ENCODE measurements around the gene PKP3.
"Not testable (repeated sequence)": the region's sequence is repeated elsewhere in the genome, so short reads cannot be mapped to it uniquely, and the experiment has no call there.

PKP3 gene

DNA sequence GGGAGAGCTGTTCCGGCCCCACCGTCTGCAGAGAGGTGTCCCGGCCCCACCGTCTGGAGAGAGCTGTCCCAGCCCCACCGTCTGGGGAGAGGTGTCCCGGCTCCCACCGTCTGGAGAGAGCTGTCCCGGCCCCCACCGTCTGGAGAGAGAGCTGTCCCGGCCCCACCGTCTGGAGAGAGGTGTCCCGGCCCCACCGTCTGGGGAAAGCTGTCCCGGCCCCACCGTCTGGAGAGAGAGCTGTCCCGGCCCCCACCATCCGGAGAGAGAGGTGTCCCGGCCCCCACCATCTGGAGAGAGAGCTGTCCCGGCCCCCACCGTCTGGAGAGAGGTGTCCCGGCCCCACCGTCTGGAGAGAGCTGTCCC lies 30.6 kb upstream of the PKP3 start:
- FAIRE-seq: not testable (repeated sequence)

DNA sequence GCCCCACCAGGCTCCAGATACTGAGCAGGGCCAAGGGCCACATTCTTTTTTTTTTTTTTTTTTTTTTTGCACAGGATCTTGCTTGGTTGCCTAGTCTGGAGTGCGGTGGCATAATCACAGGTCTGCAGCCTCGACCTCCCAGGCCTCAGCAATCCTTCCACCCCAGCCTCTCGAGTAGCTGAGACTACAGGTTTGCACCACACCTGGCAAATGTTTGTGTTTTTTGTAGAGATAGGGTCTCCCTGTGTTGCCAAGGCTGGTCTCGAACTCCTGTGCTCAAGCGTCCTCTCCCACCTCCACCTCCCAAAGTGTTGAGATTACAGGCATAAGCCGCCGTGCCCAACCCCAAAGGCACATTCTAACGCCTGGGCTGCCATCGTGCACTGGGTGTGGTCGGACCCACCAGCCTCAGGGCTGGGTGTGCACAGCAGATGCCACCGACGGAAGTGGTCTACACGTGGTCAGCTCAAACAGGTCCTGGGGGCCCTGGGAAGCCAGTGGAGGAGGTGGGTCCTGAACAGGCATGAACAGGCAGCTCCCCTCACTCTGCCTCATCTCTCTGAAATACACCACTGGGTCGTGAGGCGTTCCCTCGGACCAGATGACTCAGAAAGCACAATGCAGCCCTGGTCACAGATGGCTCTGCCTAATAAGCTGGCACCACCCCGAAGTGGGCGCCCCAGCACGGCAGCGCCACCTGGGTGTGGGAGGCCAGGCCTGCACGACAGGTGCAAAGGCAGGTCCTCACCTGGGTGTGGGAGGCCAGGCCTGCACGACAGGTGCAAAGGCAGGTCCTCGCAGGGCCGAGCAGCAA lies 29.9 kb upstream of the PKP3 start:
- FAIRE-seq: no peak

DNA sequence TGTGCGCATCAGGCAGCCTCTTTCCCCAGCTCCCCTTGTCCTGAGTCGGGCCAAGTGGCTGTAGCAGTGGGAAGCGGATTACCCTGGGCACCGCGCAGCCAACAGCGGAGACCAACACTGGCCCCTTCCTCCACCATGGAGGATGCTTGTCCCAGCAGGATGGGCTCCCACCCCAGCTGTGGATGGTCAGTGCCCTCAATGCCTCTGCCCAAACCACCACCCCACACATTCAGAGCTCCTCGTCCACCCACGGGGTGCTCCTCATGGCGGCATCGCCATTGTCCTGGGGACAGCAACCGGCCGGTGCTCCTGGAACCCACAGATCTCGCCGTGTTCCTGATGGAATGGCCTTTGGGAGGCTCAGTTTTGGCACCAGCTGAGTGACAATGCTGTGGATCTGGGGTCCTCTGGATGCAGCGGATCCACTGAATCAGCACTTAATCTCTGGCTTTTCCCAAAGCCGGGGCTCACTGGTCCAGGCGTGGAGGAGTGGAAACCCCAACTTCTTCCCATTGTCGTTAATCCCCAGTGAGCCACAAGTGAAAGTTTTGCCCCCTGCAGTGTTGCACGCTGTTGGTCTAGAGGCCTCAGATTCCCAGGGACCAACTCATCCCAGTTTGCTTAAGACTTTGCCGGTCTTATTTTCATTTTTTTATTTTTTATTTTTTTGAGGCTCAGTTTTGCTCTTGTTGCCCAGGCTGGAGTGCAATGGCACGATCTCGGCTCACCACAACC lies 28.9 kb upstream of the PKP3 start:
- no peak for FAIRE-seq

DNA sequence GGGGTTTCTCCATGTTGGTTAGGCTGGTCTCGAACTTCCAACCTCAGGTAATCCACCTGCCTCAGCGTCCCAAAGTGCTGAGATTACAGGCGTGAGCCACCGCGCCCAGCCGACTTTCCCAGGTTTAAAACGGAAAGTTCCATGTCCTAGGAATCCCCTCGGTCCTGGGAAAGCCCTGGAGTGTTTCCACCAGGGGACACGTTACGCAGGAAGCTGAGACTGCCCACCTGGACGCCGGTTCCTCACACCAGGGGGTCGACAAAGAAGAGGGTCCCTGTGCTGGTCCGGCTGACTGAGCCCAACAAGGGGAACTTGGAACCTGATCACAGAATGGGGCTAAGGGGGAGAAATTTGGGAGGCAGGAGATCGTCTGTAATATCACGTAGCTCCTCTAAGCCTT lies 28.2 kb upstream of the PKP3 start:
- FAIRE-seq: no peak

DNA sequence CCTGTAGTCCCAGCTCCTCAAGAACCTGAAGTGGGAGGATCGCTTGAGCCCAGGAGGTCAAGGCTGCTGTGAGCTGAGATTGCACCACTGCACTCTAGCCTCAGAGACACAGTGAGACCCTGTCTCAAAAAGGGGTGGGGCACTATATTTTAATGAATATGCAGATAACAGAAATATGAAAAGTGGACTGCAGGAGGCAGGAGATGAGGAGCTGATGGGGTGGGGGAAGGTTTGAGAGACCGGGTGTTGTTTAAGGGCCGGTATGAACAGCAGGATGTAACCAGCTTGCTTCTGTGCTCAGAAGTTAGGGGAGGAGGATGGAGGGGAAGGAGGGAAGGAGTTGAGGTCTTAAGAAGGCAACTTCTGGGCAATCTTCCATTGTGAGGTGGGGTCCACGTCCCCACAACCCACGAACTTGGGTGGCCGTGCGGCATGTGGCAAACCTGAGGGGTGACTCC lies 26.0 kb upstream of the PKP3 start:
- no peak for FAIRE-seq

DNA sequence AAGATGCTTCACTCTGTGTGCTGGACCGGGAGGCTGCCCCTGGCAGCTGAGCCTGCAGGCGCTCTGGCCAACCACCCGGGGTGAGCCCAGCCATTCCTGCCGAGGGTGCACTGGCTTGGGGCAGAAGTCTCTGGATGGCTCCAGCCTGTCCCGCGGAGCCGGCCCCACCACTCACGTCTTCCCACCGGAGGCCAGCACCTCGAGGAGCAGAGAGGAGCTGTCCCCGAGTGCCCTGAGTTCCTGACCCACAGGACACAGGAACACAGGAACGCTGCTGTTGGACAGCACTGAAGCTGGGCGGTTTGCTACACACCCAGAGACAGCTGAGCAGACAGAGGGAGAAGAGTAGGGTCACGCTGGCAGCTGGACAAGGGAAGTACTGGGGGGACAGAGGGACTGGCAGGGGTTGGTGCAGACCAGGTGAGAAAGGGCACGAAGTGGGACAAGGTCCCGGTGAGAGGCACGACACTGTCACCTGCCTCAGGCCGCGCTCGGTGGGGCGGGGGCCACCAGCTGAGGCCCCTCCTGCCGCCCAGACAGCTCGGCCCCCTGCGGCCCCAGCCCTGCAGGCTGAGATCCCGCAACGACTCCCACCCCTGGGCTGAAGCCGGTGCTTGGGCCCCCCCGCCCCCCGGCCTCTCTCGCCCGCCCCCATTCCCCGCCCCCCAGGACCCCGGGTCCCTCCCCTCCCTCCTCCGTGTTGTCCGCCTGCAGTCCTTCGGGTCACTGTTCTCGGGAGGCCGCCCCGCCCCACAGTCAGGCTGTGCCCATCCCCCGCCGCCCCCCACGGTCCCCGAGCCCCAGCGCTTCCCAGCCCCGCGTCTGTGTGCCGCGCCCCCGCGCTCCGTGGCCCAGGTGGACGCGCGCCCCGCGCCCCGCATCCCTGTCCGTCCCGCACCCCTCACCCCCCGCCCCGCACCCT lies 25.3 kb upstream of the PKP3 start:
- no peak for FAIRE-seq

DNA sequence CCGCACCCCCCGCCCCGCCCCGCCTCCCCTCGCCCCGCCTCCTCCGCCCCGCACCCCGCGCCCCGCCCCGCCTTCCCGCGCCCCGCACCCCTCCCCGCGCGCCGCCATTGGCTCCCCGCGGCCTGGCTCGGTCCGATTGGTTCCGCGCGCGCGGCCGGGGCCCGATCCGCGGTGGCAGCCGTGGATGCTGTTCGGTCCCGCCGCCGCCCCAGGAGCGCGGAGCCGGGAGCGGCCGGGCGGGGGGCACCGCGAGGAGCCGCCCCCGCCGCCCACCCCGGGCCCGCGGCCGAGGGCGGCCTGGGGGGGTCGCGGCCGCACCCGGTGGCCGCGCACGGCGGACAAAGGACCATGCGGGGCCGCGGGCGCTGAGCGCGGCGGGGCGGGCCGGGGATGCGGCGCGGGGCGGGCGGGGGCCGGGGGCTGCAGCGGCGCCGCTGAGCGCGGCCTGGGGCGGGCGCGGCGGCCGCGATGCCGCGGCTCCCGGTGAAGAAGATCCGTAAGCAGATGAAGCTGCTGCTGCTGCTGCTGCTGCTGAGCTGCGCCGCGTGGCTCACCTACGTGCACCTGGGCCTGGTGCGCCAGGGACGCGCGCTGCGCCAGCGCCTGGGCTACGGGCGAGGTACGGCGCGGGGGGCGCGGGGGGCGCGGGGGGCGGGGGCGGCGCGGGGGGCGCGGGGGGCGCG lies 24.5 kb upstream of the PKP3 start, which contains the start of gene B4GALNT4:
Gene B4GALNT4 (plus strand): TSS at position 164 of the 683 bp plus-strand sequence. CDS start 305 bp downstream, at position 469.
- no peak for FAIRE-seq

DNA sequence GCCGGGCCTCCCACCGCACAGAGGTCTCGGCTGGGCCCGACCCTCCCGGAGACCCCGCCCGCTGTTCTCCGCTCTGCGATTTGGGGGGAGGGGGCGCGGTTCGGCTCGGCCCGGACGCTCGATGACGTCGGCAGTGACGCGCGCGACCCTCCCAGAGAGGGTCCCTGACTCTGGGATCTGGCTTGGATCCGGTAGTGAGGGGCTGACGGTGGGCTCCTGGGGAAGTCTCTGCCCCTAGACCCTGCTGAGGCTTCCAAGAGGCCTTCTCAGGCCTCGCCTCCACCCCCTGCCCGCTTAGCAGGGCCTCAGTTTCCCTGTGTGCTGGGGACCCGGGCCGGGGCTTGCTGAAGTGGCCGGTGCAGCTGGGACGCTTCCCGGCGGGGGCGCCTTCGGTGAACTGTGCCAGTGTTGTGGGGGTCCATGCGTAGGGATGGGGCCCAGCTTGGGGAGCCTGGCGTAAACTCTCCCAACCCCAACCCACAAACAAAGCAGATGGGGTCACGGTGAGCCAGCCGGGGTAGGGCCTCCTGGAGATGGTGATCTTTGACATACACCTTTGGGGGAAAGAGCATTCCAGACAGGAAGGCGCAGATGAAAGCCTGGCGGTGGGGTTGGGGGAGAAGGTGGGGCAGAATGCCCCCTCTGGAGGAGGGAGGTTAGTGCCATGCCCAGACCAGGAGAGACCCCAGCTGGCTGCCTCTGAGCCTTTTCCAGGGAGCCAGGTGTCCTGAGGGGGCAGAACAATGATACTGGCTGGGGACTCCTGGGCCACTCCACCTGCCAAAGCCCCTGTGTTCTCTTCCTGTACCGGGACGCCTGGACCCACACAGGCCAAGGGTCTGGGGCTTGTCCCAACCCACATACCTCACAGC lies 23.7 kb upstream of the PKP3 start:
- FAIRE-seq: no peak

DNA sequence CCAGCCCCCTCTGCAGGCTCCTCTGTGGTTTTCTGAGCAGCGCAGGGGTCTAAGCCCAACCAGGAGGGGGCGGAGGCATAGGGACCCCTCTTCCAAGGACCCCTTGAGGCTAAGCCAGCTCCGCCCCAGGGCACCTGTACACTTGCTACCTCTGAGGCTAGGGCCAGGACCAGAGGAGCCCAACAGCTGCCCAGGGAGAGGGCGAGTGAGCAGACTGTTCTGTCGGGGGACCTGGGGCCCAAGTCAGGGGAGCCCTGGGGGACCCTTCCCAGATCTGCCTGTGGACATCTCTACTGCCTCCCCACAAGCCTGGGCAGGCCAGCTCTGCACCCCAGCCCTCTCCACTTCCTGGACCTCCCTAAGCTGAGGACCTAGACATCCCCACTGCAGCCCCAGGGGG lies 23.0 kb upstream of the PKP3 start:
- FAIRE-seq: no peak

DNA sequence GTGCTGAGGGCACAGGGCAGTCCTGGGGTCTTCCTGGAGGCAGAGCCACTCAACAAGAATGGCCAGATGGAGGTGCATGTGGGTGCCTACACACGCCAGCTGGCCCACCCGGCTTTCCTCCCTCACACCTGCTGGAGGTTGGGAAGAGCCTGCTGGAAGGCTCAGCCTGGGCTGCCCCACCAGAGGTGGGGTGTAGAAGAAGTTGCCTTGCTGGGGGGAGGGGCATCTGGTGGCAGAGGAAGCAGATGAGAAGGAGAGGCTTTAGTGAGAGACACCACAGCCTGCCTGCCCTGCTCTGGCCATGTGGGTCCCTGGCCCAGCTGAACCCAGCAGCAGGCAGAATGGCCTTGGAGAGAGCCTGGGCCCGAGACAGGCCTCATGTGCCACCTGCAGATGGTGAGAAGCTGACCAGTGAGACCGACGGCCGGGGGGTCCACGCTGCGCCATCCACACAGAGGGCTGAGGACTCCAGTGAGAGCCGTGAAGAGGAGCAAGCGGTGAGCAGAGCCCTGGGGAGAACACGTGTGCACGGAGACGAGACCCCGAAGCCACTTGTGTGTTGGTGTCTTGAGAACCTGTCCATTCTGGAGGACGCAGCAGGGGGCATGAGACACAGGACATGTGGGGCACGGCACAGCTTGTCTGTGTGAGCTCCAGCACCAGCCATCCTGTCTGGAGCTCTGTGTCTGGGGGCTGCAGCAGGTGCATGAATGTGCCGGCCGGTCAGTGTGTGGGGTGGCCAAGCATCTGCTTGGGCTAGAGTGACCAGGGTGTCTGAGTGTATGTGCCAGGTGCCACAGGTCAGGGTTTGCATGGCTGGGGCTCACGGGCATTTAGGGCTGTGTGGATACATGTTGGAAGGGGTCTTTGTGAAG lies 22.1 kb upstream of the PKP3 start:
- FAIRE-seq: no peak

DNA sequence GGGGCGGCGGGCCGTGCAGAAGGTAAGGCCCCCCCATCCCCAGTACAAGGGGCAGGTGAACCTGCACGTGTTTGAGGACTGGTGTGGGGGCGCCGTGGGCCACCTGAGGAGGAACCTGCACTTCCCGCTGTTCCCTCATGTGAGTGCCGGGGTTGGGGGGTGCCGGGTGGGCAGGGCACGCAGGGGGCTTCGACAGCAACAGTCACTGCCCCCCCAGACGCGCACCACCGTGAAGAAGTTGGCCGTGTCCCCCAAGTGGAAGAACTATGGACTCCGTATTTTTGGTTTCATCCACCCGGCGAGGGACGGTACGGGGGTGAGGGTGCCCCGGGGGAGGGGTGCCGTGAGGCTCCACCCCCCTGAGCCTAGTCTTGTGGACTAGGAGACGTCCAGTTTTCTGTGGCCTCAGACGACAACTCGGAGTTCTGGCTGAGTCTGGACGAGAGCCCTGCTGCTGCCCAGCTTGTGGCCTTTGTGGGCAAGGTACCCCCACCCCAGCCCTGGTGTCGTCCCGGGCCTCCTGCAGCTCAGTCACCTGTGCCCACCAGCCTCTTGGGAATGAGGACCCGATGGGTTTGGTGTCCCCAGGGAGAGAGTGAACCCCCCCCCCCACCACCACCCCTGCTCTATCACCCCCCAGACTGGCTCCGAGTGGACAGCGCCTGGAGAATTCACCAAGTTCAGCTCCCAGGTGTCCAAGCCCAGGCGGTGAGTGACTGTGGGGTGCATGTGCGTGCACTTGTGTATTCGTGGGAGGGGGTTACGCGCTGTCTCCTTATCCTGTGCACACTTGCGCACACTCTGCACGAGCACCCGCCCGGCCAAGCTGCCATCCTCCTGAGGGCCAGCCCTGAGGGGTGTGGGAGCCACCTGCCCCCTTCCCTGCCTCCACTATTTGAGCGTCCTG lies 20.9 kb upstream of the PKP3 start:
- FAIRE-seq: no peak

DNA sequence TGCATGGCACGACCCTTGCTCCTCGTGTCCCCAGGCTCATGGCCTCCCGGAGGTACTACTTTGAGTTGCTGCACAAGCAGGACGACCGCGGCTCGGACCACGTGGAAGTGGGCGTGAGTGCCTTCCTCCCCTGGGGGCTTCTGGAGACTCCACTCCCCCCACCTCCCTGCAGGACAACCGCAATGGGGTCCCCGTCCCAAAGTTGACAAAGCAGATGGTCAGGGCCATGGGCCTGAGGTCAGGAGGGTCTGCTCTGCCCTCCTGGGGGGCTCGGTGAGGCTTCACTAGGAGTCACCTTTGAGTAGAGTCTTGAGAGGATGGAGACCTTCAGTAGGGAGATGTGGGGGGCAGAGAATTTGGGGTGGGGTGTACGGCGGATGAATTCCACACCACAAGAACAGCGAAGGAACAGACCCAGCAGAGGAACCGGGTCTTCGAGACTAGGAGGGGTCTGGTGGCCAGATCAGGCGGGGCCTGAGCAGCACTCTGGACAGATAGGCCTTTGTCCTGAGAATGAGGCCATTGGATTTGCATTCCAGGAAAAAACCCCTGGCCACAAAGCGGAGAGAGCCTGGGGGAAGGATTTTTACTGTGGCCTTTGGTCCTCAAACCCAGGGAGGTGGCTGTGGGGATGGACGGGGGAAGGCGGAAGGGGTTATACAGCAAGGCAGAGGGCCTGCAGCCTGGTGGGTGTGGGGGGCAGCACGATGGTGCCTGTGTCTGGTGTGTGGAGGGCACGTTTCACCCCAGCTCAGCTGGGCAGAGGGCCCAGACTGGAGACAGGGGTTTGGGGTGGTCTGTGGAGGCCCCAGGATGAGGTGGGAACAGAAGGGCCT lies 20.1 kb upstream of the PKP3 start:
- no peak for FAIRE-seq

DNA sequence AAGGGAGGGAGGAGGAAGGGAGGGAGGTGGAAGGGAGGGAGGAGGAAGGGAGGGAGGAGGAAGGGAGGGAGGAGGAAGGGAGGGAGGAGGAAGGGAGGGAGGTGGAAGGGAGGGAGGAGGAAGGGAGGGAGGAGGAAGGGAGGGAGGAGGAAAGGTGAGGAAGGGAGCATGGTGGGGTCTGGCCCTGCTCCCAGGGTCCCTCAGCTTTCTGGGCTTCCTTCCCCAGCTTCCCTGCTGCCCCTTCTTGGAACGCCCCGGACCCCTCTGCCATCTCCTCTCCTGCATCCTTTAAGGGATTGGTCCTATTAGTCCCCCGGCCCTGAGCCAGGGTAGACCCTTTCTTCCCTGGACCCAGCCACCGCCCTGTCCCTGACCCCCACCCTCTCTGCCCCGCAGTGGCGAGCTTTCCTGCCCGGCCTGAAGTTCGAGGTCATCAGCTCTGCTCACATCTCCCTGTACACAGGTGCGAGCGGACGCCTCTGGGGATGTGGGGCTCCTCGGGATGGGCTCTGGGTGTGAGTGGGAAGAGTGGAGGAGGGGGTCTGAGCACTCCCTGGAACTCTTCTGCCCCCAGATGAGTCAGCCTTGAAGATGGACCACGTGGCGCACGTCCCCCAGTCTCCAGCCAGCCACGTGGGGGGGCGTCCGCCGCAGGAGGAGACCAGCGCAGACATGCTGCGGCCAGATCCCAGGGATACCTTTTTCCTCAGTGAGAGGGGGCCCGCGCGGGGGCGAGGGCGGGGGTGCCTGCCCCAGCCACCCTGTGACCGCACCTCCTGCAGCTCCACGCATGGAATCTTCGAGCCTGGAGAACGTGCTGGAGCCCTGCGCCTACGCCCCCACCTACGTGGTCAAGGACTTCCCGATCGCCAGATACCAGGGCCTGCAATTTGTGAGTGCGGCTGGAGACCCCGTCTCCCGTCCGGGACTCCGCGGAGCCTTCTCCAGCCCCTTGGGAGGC lies 18.7 kb upstream of the PKP3 start:
- FAIRE-seq: no peak

DNA sequence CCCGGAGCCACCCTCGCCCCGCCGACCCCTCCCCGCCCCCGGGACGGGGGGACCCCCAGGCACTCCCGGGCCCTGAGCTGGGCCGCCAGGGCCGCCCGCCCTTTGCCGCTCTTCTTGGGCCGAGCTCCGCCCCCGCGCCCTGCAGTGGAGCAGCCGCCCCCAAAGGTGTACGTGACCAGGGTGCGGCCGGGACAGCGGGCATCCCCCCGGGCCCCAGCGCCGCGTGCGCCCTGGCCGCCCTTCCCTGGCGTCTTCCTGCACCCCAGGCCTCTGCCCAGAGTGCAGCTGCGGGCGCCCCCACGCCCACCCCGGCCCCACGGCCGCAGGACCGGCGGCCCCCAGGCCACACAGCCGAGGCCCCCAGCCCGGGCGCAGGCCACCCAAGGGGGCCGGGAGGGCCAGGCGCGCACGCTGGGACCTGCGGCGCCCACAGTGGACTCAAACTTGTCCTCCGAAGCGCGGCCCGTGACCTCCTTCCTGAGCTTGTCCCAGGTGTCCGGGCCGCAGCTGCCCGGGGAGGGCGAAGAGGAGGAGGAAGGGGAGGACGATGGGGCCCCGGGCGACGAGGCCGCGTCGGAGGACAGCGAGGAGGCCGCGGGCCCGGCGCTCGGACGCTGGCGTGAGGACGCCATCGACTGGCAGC lies 17.4 kb upstream of the PKP3 start:
- FAIRE-seq: no peak

DNA sequence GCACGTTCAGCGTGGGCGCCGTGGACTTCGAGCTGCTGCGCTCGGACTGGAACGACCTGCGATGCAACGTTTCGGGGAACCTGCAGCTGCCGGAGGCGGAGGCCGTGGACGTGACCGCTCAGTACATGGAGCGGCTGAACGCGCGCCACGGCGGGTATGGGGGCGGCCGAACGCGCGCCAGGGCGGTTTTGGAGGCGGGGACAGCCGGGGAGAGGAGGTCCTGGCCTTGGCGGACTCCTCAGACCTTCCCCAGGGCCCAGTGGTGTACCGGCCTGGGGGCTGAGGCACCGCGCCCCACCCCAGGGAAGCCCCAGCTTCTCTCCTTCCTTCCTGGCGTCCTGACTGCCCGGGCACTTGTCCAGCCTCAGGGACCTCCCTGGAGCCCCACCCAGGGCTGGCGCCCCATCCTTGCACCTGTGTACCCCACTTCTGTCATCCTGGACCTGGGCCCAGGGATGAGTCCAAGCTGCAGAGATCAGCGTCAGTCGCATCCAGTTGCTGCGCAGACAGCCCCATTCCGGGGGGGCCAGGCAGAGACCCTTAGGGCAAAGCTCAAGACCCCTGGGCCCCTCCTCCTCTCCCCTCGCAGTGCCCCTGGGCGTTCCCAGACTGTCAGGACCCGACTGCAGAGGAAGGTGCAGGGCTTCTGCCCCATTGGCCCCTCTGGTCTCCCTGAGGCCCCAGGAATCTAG lies 16.7 kb upstream of the PKP3 start:
- FAIRE-seq: no peak

DNA sequence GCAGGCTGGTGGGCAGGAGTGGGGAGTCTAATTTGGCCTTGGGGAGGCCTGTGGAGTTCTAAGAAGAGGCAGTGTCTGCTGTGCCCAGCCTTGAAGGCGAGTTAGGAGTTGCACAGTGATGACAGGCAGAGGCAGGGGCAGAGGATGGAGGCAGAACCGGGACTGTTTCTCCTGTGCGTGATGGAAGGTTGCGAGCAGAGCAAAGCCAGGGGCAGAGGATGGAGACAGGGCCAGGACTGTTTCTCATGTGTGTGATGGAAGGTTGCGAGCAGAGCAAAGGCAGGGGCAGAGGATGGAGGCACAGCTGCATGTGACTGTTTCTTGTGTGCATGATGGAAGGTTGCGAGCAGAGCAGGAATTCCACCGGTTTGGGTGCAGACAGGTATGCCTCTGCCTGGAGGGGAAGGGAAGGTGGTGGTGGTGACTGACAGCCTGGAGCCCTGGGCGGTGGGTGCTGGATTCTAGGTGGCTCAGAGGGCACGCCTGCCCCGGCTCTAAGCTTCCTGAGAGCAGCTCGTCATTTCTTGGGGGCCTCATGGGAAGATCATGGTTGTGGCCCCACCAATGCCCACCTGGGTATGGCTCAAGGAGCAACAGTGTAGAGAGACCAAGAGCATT lies 16.0 kb upstream of the PKP3 start:
- no peak for FAIRE-seq
